Calu3 (cell line): ENCODE data around the gene MYOZ2. TPM values are rescaled to one million over a fixed set of nuclear protein-coding genes. Genes with fewer than 3 reads are reported as not detected.
A peak's percentile ranks its signal among the peaks of the same experiment; 100 is the strongest.

Experiments
- BruUV-seq: library from RNA; stranded (reverse); fragments of 400-500 nt; replicated peaks from 2 replicates; lab custom pipeline; 2021; lab: Mats Ljungman, UMichigan
- CTCF ChIA-PET: fragments of 300-600 bp; sonication (Branson Sonifier 250); formaldehyde crosslinking; loops from one replicate; lab custom pipeline; 2022; ENCODE audit warnings: antibody characterized with exemption; lab: Charles Lee
- DNase-seq: peaks from one replicate; pipeline ENCODE4 v3.0.0; 2022
- H3K27ac Mint-ChIP-seq: one replicate; pipeline ENCODE4 v1.8.0; 2022; ENCODE audit warnings: mixed read lengths; ENCODE audit not compliant: unreplicated experiment
- H3K27me3 Mint-ChIP-seq: one replicate; pipeline ENCODE4 v1.8.0; 2022; ENCODE audit warnings: mixed read lengths; ENCODE audit not compliant: unreplicated experiment
- H3K36me3 Mint-ChIP-seq: one replicate; pipeline ENCODE4 v1.8.0; 2022; ENCODE audit warnings: mild to moderate bottlenecking, moderate library complexity, mixed read lengths; ENCODE audit not compliant: insufficient read depth, unreplicated experiment
- H3K4me1 Mint-ChIP-seq: one replicate; pipeline ENCODE4 v1.8.0; 2022; ENCODE audit warnings: mild to moderate bottlenecking, low read depth, mixed read lengths; ENCODE audit not compliant: unreplicated experiment
- H3K4me3 Mint-ChIP-seq: one replicate; pipeline ENCODE4 v1.8.0; 2022; ENCODE audit warnings: mild to moderate bottlenecking, low read depth, moderate library complexity, mixed read lengths; ENCODE audit not compliant: unreplicated experiment
- H3K9me3 Mint-ChIP-seq: one replicate; pipeline ENCODE4 v1.8.0; 2022; ENCODE audit warnings: low read depth, mixed read lengths; ENCODE audit not compliant: unreplicated experiment
- intact Hi-C: fragments of 100-400 bp; cut with micrococcal nuclease; formaldehyde crosslinking; loops from one replicate; pipeline ENCODE4 v1.10.0; 2022; ENCODE audit not compliant: unreplicated experiment
- total RNA-seq: library from RNA; stranded (reverse); gene quantifications from 2 replicates; pipeline ENCODE4 v1.2.3, GENCODE V29; 2022
- TF ChIP-seq, protein P1 (sequence below): fragments of 200-600 bp; IDR thresholded peaks from one replicate; pipeline ENCODE4 v1.8.0; 2022; ENCODE audit warnings: antibody characterized with exemption; ENCODE audit not compliant: unreplicated experiment

The MYOZ2 gene
- total RNA-seq, 1 experiment from 2014 or later: not detected

DNA sequence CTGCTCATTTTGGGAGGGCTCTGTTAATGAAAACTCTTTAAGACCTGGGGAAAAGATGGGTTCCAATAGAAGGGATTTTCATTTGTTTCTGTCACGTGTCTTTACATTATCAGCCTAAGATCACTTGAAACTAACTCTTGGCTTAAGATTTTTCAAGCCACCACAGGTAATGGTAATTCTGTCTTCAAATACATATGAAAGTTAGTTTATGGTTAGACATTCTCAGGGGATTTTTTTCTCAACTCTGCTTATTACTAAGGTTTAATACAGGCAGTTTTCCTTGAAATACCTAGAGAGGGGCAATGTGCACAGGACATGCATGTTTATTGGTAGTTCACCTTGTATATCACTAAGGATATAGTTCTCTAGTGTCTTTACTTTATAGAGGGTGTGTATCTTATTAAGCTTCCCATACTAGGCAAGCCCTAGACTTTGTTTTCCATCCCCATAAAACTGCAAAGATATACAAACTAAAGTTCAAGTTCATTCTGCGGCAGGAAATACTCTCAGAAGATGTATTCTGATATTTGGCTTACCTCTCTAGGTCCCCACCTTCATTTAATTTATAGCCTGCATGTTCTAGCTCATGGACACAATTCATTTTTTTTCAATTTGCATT, 38.2 kb upstream of the MYOZ2 start:
- peaks cover 15% of the 10 kb centered on the region for H3K36me3 Mint-ChIP-seq
- H3K9me3 Mint-ChIP-seq: no peaks in the 10 kb centered on the region
- no peak for DNase-seq
- TF ChIP-seq, protein P1, sequence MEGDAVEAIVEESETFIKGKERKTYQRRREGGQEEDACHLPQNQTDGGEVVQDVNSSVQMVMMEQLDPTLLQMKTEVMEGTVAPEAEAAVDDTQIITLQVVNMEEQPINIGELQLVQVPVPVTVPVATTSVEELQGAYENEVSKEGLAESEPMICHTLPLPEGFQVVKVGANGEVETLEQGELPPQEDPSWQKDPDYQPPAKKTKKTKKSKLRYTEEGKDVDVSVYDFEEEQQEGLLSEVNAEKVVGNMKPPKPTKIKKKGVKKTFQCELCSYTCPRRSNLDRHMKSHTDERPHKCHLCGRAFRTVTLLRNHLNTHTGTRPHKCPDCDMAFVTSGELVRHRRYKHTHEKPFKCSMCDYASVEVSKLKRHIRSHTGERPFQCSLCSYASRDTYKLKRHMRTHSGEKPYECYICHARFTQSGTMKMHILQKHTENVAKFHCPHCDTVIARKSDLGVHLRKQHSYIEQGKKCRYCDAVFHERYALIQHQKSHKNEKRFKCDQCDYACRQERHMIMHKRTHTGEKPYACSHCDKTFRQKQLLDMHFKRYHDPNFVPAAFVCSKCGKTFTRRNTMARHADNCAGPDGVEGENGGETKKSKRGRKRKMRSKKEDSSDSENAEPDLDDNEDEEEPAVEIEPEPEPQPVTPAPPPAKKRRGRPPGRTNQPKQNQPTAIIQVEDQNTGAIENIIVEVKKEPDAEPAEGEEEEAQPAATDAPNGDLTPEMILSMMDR: no peak
- intact Hi-C loops: no loop called here
- no TSS peak for BruUV-seq
- no peak overlapping the region for H3K4me3 Mint-ChIP-seq
- CTCF ChIA-PET: no interaction called here
- H3K27ac Mint-ChIP-seq: no peak overlapping the region
- H3K4me1 Mint-ChIP-seq: peaks cover 33% of the 10 kb centered on the region
- no peaks in the 10 kb centered on the region for H3K27me3 Mint-ChIP-seq

GRCh38 chr4:119098306-119098705, 37.3 kb upstream of the MYOZ2 start:
- intact Hi-C loops: no loop called here
- Mint-ChIP-seq H3K9me3 (no peaks in the 10 kb centered on the region), H3K27me3 (no peaks in the 10 kb centered on the region), H3K4me3 (no peak overlapping the region), H3K27ac (no peak overlapping the region), H3K36me3 (peaks cover 18% of the 10 kb centered on the region), H3K4me1 (peaks cover 28% of the 10 kb centered on the region)
- BruUV-seq: no TSS peak
- CTCF ChIA-PET: no interaction called here
- DNase-seq: no peak
- TF ChIP-seq, protein P1: no peak

GRCh38 chr4:119099227-119099810, 36.3 kb upstream of the MYOZ2 start:
- no peaks in the 10 kb centered on the region for H3K27me3 Mint-ChIP-seq
- peaks cover 19% of the 10 kb centered on the region for H3K36me3 Mint-ChIP-seq
- no peak for DNase-seq
- no TSS peak for BruUV-seq
- H3K9me3 Mint-ChIP-seq: no peaks in the 10 kb centered on the region
- TF ChIP-seq, protein P1: no peak
- peaks cover 22% of the 10 kb centered on the region for H3K4me1 Mint-ChIP-seq
- H3K4me3 Mint-ChIP-seq: no peak overlapping the region
- CTCF ChIA-PET: no interaction called here
- no peak overlapping the region for H3K27ac Mint-ChIP-seq
- intact Hi-C loops: no loop called here

GRCh38 chr4:119100655-119101054, 35.0 kb upstream of the MYOZ2 start:
- Mint-ChIP-seq H3K9me3 (no peaks in the 10 kb centered on the region), H3K27me3 (no peaks in the 10 kb centered on the region), H3K36me3 (peaks cover 19% of the 10 kb centered on the region), H3K27ac (peak overlapping the region; percentile 97), H3K4me3 (no peak overlapping the region), H3K4me1 (peaks cover 30% of the 10 kb centered on the region)
- intact Hi-C loops: no loop called here
- BruUV-seq: no TSS peak
- DNase-seq: no peak
- CTCF ChIA-PET: no interaction called here
- TF ChIP-seq, protein P1: no peak
